NCI-H2029 (cell line): ENCODE results near the gene ARF1.

ENCODE experiments used
- DNase-seq: peaks from one replicate; lab custom pipeline; 2025; lab: John Stamatoyannopoulos, UW

ARF1 gene

DNA sequence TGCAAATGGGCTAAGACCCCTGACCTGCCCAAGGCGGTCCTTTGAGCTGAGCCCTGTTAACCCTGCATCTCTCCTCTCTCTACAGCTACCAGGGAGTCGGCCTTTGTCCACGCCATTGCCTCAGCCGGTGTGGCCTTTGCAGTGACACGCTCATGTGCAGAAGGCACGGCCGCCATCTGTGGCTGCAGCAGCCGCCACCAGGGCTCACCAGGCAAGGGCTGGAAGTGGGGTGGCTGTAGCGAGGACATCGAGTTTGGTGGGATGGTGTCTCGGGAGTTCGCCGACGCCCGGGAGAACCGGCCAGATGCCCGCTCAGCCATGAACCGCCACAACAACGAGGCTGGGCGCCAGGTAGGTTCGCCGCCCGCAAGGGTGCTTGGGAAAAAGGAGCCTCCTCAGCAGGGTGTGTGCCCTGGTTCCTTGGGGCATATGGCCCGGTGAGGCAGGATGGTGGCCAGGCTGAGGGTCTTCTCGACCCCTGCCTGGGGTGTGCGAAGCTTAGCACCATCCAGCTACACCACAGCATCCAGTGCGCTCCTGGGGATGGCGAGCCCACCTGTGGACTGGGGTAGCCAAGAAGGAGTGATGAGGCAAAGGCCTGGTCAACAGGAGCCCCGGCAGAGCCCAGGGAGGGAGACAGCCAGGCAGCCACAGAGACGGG is 31.8 kb upstream of the ARF1 start:
- DNase-seq: no peak

DNA sequence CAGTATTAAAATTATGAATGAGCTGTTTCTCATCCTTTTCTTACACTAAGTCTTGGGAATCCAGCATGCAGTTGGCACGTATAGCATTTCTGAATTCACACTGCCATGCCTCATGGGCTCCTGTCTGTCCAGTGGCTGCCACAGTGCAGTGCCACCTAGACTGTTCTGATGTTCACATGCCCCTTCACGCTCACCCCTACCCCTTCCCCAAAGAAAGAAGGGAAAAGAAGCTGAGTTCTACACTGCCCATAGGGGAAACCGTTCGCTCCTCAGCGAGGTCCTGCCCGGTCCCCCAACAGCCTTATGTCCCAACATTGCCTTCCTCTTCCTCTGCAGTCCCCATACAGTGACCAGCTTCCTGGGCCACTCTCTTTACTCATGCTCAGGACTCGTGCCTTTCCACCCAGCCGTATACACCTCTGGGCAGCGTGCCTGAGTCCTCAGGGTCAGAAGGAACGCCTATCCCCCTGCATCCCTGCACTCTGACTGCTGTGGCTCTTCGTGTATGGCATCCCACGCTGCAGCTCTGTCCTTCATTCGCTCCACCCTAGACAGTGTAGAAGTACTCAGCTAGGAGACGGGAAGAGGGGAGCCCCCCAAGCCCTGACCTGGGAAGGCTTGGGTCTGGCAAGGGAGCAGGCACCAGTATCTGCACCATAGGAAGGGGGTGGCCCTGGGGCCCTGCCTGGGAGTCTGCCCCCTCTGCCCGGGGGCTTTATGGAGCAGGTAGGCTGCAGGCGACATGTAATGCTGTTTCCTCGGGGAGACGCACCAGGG is 24.1 kb upstream of the ARF1 start:
- DNase-seq: no peak

DNA sequence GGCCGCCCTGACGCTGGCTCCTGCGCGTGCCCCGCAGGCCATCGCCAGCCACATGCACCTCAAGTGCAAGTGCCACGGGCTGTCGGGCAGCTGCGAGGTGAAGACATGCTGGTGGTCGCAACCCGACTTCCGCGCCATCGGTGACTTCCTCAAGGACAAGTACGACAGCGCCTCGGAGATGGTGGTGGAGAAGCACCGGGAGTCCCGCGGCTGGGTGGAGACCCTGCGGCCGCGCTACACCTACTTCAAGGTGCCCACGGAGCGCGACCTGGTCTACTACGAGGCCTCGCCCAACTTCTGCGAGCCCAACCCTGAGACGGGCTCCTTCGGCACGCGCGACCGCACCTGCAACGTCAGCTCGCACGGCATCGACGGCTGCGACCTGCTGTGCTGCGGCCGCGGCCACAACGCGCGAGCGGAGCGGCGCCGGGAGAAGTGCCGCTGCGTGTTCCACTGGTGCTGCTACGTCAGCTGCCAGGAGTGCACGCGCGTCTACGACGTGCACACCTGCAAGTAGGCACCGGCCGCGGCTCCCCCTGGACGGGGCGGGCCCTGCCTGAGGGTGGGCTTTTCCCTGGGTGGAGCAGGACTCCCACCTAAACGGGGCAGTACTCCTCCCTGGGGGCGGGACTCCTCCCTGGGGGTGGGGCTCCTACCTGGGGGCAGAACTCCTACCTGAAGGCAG is 23.4 kb upstream of the ARF1 start:
- no peak for DNase-seq

DNA sequence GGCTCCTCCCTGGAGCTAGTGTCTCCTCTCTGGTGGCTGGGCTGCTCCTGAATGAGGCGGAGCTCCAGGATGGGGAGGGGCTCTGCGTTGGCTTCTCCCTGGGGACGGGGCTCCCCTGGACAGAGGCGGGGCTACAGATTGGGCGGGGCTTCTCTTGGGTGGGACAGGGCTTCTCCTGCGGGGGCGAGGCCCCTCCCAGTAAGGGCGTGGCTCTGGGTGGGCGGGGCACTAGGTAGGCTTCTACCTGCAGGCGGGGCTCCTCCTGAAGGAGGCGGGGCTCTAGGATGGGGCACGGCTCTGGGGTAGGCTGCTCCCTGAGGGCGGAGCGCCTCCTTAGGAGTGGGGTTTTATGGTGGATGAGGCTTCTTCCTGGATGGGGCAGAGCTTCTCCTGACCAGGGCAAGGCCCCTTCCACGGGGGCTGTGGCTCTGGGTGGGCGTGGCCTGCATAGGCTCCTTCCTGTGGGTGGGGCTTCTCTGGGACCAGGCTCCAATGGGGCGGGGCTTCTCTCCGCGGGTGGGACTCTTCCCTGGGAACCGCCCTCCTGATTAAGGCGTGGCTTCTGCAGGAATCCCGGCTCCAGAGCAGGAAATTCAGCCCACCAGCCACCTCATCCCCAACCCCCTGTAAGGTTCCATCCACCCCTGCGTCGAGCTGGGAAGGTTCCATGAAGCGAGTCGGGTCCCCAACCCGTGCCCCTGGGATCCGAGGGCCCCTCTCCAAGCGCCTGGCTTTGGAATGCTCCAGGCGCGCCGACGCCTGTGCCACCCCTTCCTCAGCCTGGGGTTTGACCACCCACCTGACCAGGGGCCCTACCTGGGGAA is 22.7 kb upstream of the ARF1 start:
- DNase-seq: peak; percentile 85

DNA sequence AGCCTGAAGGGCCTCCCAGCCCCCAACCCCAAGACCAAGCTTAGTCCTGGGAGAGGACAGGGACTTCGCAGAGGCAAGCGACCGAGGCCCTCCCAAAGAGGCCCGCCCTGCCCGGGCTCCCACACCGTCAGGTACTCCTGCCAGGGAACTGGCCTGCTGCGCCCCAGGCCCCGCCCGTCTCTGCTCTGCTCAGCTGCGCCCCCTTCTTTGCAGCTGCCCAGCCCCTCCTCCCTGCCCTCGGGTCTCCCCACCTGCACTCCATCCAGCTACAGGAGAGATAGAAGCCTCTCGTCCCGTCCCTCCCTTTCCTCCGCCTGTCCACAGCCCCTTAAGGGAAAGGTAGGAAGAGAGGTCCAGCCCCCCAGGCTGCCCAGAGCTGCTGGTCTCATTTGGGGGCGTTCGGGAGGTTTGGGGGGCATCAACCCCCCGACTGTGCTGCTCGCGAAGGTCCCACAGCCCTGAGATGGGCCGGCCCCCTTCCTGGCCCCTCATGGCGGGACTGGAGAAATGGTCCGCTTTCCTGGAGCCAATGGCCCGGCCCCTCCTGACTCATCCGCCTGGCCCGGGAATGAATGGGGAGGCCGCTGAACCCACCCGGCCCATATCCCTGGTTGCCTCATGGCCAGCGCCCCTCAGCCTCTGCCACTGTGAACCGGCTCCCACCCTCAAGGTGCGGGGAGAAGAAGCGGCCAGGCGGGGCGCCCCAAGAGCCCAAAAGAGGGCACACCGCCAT is 21.9 kb upstream of the ARF1 start:
- no peak for DNase-seq

DNA sequence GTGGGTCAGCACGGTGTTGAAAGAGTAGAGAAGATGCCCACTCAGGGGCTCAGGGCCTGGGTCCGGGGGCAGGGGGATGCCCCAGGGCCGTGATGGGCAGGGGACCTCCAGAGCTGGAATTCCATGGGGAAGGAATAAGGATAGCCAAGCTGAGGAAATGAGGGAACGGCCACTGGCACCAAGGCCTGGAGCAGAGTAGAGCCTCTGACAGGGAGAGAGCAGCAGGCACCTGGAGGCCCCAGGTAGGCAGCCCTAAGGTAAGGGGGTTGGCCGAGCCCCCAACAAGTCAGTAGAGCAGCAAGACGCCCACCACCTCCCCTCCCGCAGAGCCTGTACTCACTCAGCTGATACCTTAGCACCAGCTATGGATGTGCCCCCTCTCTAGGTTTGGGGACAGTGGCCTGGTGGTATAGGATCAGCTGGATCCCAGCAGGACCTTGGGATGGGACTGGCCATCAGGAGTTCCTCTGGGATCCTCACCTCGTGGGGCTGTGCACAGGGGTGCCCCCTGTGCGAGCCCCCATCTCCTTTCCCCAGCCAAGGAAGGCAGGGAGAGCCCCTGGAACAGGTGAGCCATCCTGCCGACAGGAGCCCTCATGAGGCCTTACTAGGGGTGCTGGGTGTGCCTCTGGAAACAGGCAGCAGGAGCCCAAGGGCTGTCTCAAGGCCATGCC is 21.0 kb upstream of the ARF1 start:
- DNase-seq: no peak

DNA sequence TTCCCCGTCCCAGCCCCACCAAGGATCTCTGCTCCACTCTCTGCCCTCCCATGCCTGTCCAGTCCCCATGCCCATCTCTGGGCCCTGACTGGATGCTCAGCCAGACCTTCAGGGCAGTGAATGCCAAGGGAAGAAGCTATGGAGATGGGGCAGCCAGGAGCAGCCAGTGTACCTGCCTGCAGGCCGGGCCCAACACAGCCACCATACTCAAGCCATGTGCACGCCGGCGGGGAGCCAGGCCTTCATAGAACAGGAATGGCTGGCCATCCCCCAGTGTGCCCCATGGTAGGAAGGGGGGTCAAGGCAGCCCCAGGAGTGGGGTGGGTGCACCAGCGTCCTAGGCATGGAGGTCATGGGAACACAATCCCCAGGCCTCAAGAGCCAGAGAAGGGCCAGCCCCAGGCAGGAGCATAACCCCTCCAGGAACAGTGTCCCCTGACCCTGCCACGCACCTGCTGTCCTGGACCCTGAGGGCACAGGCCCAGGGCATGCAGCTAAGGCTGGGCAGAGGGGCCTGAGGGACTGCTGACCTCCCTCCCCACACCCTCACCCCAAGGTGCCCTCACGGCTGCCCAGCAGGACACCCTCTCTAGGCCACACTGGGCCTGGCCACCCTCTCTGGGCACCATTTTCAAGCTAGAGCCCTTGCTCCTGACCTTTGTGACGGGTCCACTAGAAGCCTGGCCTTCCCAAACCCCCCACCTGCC is 20.3 kb upstream of the ARF1 start:
- DNase-seq: no peak

DNA sequence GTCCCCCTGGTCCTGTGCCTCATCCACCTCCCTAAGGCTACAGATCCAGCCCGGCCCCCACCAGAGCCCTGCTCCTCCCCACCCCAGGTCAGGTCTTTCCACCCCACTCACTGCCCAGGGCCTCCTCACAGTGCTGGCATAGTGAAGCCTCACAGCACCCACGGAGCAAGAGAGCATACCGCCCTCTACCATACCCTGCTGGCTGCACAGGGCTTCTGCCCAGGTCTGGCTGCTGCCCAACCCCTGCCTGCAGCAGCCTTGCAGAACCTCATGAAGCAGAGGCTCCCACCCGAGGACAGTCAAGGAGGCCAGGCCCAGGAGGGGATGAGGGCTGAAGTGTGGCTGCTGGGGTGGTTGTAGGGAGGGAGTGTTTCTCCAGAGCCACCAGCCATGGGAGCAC is 19.7 kb upstream of the ARF1 start:
- no peak for DNase-seq

DNA sequence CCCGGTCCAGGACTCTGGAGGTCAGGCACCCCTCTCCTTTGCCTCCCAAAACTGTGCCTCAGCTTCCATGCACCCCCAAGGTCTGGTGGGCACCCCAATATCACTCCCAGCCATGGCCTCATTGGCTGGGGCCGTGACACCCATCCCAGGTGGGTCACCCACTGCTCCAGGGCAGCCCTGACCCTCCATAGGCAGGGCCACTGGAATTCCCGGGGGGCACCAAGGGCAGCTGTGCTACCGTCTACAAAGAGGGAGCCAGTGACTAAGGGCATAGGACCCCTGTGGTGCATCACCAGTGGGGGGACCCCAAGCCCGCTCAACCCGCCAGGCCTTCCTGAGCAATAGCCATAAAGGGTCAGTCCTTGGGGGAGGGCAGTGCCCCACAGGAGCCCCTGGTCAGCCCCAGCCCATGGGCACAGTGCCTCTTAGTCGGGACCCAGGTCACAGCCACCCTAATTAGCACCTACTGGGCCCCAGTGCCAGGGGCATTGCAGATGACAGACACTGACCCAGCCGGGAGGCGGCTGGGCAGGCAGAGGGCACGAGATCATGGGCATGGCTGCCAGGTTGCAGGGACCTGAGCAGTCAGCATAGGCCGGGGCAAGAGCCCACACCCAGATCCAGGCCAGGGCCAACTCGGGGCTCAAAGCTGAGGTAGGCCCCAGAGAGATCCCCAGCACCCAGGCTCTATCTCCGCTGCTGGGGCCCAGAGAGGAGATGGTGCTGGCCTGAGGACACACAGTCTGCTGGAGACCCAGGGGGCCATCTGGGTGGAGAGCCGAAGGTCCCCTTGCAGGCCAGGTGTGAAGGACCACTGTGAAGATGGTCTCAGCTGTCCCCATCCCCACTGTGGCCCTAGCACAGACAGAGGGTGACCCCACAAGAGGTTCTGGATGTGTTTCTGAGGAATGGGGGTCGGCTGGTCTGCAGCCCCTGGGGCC is 19.0 kb upstream of the ARF1 start:
- DNase-seq: no peak

DNA sequence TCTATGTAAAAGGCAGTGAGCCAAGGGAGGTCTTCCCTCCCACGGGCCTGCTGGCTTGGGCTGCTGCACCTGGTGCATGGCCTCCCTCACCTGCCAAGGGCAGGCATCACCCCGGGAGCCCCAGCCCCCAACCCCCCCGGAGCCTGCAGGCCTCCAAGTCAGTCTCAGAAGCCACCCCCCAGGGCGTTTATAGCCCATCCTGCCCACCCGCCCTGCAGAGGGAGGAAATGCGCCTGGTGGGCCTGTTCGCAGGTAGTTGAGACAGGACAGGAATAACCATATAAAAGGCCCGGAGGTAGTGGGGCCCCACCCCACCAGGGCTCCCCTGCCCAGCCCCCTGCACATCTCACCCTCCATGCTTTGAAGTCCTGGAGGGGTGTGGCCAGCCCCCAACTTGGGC is 18.2 kb upstream of the ARF1 start:
- DNase-seq: no peak

DNA sequence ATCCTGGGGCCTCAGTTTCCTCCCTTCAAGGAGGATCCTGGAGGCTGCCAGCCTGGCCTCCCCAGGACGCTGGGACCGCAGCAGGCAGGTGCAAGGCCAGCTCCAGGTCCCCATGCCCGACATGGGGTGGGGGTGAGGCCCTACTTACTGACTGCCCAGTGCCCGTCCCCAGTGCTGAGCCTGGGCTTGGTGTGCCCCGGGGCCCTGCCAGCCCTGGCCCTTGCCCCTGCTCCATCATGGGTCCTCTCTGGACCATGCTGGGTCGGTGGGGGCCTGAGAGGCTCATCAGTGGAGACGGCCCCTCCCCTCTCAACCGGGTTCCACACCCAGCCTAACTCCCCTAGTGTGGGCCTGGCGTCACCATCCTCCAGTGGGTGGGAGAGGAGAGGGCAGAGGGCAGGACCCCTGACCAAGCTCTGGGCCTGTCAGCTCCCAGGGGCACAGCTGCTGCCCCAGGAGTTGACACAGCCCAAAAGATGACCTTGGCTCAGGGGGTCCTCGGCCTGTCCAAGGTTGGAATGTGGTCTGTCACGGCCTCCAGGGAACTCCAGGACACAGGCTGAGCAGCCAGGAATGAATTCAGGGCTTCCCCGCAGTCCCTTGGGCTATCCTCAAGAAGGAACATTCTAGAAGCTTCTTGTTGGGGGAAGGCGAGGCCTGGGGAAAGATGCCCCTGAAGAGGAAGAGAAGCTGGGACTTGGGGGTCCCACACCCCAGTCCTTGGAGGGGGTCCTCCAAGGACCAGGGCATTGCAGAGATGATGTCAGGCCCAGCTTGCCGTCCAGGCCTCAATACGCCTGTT is 17.6 kb upstream of the ARF1 start:
- no peak for DNase-seq

DNA sequence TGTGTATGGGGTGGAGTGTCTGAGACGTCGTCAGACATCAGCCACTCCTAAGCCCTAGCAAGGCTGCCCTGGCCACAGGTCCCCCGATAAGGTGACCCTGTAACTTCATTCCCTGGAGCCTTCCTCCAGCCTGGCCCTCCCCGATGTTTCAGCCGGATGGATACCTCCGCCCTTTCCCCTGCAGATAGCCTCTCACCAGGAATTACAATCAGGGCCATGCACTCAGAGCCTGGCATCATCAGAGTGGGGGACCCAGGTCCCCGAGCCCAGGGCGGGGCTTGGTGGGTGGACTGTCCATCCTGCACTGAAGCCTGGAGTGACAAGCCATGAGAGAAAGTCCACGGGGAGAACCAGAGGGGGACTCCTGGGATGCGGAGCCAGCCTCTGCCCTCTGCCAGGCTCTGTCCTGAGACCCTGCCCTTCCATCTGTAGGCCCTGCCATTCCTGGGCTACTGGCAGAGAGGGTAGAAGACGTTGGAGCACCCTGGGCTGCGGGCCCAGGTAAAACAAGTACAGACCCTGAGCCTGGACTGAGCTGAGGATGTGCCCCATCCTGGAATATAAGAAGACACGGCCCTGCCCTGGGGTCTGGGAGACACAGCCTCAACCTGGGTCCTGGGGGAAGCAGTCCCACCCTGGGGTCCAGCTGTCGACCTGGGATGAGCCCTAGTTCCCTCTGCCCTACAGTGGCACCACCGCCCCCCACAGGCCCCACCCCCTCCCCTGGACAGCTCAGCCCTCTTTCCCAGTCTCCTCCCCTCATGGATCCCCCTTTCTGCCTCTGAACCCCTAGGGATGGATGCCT is 16.8 kb upstream of the ARF1 start:
- no peak for DNase-seq

DNA sequence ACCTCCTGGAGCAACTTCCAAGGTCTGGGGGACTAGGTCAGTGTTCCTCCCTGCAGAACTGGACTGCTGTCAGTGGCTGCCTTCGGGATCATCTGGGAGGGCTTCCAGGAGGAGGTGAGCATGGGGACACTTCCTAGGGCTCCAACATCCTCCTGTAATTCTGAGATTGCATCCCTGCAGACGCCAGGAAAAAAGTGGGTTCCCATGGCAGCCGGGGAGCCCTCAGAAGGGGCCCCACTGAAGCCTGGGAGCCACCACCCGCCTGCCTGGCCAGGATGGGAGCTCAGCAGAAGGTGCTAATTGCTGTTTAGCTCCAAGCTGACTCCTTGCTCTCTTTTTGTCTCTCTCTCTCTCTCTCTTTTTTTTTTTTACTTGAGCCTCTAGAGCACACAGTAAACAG is 16.1 kb upstream of the ARF1 start:
- no peak for DNase-seq

DNA sequence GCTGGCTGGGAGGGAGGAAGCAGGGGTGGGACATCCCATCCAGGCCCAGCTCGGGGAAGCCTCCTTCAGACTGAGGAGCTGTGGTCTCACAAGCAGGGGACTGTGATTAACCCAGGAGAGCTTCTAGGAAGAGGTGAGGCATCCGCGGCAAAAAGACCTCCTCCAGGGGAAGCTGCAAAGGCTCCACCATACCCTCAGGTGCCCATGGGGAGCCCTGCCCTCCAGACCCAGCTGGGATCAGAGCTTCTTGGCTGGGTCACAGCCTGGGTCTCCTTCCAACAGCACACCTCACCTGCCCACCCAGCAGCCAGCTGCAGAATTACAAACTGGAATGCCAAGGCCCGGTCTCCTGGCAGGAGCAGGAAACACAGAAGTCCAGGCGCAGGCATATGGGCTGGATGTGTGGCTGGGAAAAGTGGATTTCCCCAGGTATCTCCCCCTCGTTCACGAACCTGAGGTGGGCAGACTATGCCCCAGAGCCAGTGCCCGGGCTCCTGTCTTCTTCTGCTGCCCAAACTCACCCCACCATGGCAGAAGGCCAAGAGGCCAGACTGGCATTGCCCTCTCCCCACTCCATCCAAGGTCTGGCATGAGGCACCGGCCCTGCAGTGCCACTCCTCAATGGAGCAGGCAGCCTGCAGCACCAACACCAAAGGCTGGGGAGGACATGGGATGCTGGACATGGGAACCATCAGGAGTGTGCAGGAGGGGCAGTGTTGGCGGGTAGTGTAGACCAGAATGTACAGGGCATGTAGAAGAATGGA is 15.4 kb upstream of the ARF1 start:
- no peak for DNase-seq

DNA sequence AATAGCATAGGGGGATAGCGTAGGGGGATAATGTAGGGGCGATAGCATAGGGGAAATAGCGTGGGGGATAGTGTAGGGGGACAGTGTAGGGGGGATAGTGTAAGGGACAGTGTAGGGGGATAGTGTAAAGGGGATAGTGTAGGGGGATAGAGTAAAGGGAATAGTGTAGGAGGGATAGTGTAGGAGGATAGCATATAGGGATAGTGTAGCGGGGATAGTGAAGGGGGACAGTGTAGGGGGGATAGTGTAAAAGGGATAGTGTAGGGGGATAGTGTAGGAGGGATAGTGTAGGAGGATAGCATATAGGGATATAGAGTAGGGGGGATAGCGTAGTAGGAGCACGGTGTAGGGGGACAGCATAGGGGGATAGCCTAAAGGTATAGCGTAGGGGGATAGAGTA is 14.1 kb upstream of the ARF1 start:
- no peak for DNase-seq

DNA sequence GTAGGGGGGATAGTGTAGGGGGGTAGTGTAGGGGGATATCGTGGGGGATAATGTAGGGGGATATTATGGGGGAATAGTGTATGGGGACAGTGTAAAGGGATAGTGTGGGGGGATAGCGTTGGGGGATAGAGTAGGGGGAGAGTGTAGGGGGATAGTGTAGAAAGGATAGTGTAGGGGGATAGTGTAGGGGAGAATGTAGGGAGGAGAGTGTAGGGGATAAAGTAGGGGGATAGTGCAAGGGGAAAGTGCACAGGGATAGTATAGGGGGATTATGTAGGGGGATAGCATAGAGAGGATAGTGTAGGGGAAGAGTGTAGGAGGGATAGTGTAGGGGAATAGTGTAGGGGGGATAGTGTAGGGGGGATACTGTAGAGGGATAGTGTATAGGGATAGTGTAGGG is 12.3 kb upstream of the ARF1 start:
- DNase-seq: no peak

DNA sequence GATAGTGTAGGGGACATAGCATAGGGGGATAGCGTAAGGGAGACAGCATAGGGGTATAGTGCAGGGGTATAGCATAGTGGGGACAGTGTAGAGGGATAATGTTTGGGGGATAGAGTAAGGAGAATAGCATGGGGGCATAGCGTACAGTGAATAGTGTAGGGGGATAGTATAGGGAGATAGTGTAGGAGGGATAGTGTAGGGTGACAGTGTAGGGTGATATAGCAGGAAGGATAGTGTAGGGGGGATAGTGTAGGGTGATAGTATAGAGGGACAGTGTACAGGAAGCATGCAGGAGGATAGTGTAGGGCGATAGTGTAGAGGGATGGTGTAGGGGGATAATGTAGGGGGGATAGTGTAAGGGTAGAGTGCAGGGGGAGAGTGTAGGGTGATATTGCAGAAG is 11.7 kb upstream of the ARF1 start:
- DNase-seq: no peak
